Chondrocyte (in vitro differentiated cells): ENCODE results near the gene SUGCT. TPM values are rescaled to one million over a fixed set of nuclear protein-coding genes. Genes with fewer than 3 reads are reported as not detected.

Experiments used
- DNase-seq: peaks from one replicate; pipeline ENCODE4 v3.0.0; 2021; ENCODE audit warnings: mixed read lengths, low spot score
- H3K27ac Mint-ChIP-seq: one replicate; pipeline ENCODE4 v1.8.0; 2021; ENCODE audit warnings: mild to moderate bottlenecking, moderate library complexity, mixed read lengths; ENCODE audit not compliant: unreplicated experiment
- H3K27me3 Mint-ChIP-seq: 2 replicates; pipeline ENCODE4 v1.8.0; 2021; ENCODE audit warnings: low read depth, mixed read lengths
- H3K36me3 Mint-ChIP-seq: 2 replicates; pipeline ENCODE4 v1.8.0; 2021; ENCODE audit warnings: low read depth, mixed read lengths
- H3K4me1 Mint-ChIP-seq: 2 replicates; pipeline ENCODE4 v1.8.0; 2021; ENCODE audit warnings: low read depth, mild to moderate bottlenecking, mixed read lengths
- H3K4me3 Mint-ChIP-seq: one replicate; pipeline ENCODE4 v1.8.0; 2021; ENCODE audit warnings: mild to moderate bottlenecking, moderate library complexity, mixed read lengths; ENCODE audit not compliant: unreplicated experiment
- H3K9me3 Mint-ChIP-seq: 2 replicates; pipeline ENCODE4 v1.8.0; 2021; ENCODE audit warnings: low read depth, mixed read lengths
- CTCF ChIP-seq: fragments of 200-600 bp; sonication (generic); IDR thresholded peaks from 2 replicates; pipeline ENCODE4 v1.5.0; 2021; ENCODE audit warnings: antibody characterized with exemption, mild to moderate bottlenecking, moderate library complexity
- total RNA-seq: library from RNA; stranded (reverse); gene quantifications from 3 replicates; pipeline ENCODE4 v1.2.1, GENCODE V29; 2021

Gene SUGCT
- total RNA-seq, 1 donor from 2014 or later = 34.4 TPM

- H3K9me3 Mint-ChIP-seq = peaks cover 10% of the 10 kb centered on the region
- no peak for TF ChIP-seq CTCF
- no peak overlapping the region for H3K27ac Mint-ChIP-seq
- peaks cover 9% of the 10 kb centered on the region for H3K36me3 Mint-ChIP-seq
- no peak for DNase-seq
- no peak overlapping the region for H3K4me3 Mint-ChIP-seq
- H3K27me3 Mint-ChIP-seq = no peaks in the 10 kb centered on the region
- H3K4me1 Mint-ChIP-seq = peaks cover 9% of the 10 kb centered on the region
These were observed 519.4 kb downstream of the SUGCT start for GRCh38 chr7:40654171-40654570.

GRCh38 chr7:40655426-40655825, 520.6 kb downstream of the SUGCT start:
- H3K27ac Mint-ChIP-seq = no peak overlapping the region
- no peak overlapping the region for H3K4me3 Mint-ChIP-seq
- H3K36me3 Mint-ChIP-seq = peaks cover 9% of the 10 kb centered on the region
- H3K4me1 Mint-ChIP-seq = peaks cover 14% of the 10 kb centered on the region
- H3K27me3 Mint-ChIP-seq = no peaks in the 10 kb centered on the region
- no peak for DNase-seq
- TF ChIP-seq CTCF = no peak
- H3K9me3 Mint-ChIP-seq = peaks cover 7% of the 10 kb centered on the region

GRCh38 chr7:40656349-40656748, 521.5 kb downstream of the SUGCT start:
- no peak for DNase-seq
- peaks cover 2% of the 10 kb centered on the region for H3K9me3 Mint-ChIP-seq
- no peak overlapping the region for H3K27ac Mint-ChIP-seq
- peaks cover 14% of the 10 kb centered on the region for H3K4me1 Mint-ChIP-seq
- H3K36me3 Mint-ChIP-seq = peaks cover 7% of the 10 kb centered on the region
- no peak for TF ChIP-seq CTCF
- no peaks in the 10 kb centered on the region for H3K27me3 Mint-ChIP-seq
- H3K4me3 Mint-ChIP-seq = no peak overlapping the region

- H3K4me1 Mint-ChIP-seq = peaks cover 24% of the 10 kb centered on the region
- TF ChIP-seq CTCF = no peak
- H3K27me3 Mint-ChIP-seq = no peaks in the 10 kb centered on the region
- H3K36me3 Mint-ChIP-seq = peaks cover 1% of the 10 kb centered on the region
- H3K4me3 Mint-ChIP-seq = no peak overlapping the region
- H3K9me3 Mint-ChIP-seq = no peaks in the 10 kb centered on the region
- no peak overlapping the region for H3K27ac Mint-ChIP-seq
- DNase-seq = no peak
These were observed 523.9 kb downstream of the SUGCT start for GRCh38 chr7:40658729-40659128.

GRCh38 chr7:40659231-40659630, 524.4 kb downstream of the SUGCT start:
- H3K4me3 Mint-ChIP-seq = no peak overlapping the region
- H3K36me3 Mint-ChIP-seq = peaks cover 1% of the 10 kb centered on the region
- no peaks in the 10 kb centered on the region for H3K27me3 Mint-ChIP-seq
- H3K27ac Mint-ChIP-seq = no peak overlapping the region
- peaks cover 24% of the 10 kb centered on the region for H3K4me1 Mint-ChIP-seq
- H3K9me3 Mint-ChIP-seq = no peaks in the 10 kb centered on the region
- no peak for TF ChIP-seq CTCF
- DNase-seq = no peak
